ENCODE data around the gene DPYD.

DPYD gene

DNA sequence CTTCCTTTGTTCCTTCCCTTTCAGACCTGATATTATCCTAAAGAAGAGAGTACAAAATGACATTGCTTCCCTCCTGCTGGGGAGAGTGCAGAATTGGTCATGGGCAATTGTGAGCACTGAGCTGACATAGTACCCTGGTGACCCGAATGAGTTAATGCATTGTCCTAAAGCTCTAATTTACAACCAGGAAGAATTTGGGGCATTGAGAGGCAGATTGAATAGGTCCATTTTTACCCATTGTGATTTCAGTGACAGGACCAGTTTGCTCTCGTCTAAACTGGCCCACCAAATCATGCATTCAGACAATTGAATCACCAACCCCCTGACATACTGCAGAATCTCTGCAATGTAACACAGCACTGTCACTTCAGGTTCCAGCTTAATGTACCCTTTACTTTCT is 497.4 kb downstream of the DPYD start:
- TF ChIP-seq GATA1 (IDR thresholded peaks at IDR 0.05; ENCODE audit: low read depth, low read length): no peak
- no peak for DNase-seq

DNA sequence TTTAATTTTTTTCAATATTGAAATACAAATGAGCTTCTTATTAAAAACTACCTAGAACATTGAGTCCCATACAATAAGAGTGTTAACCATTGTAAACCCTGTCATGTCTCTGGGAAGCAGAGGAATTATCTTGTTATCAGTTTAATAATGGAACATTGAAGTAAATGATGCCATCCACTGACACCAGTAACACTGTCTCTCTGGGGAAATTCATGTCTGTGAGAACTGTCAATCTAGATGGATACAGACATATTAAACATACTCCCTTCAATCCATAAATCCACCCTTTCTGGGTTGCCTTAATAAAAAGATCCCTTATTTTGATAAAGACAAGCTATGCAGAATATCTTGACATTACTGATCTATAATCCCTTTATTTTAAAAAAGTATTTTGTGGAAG is 503.2 kb downstream of the DPYD start:
- no peak for TF ChIP-seq POLR2A (IDR thresholded peaks at IDR 0.05; ENCODE audit: low read length)
- TF ChIP-seq GATA1 (IDR thresholded peaks at IDR 0.05; ENCODE audit: low read depth, low read length): no peak
- no peak for DNase-seq

DNA sequence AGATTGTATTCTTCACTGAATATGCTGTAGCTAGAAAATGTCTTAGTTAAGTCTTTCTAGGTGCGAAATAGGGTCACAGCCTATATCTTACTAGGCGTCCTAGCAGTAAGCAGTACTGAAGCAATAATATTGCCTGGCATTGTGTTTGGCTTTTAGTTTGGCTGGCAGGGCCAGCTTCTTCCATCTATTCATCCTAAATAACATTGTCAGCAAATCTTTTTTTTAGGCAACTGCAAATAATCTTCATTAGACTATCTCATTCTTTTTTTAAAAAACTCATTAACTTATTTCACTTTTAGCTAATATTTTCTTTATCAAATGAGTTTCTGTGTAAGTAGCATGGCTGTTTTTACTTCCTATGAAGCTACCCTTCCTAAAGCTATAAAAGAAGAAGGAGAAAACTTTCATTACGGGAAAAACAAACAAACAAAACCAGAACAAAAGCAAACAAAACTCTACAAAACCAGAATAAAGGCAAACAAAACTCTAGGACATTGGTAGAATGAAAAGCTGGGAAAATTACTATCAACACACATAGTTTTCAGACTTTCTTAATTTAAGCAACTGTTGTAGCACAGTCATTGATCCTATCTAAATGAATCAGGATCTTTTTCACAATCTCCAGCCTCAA is 506.0 kb downstream of the DPYD start:
- TF ChIP-seq POLR2A (IDR thresholded peaks at IDR 0.05; ENCODE audit: low read length) (no peak), GATA1 (IDR thresholded peaks at IDR 0.05; ENCODE audit: low read depth, low read length) (no peak)

DNA sequence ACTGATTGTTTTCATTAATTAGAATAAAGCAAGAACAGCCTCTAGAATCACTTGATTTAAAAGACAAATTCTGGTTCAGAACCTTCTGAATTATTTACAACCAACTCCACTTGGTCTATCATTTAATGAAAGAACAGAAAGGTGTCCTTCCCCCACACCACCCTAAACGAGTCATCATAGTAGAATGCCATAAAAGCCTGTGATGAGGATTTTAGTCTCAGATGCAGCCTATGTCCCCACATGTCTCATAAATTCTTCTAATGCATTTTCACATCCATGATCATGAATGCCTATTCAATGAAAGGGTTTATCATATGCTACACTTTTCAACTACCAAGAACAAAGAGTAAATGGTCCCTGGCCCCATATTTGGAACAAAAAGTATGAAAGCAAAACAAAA is 508.1 kb downstream of the DPYD start:
- DNase-seq: no peak
- no peak for TF ChIP-seq GATA1 (IDR thresholded peaks at IDR 0.05; ENCODE audit: low read depth, low read length)
- TF ChIP-seq POLR2A (IDR thresholded peaks at IDR 0.05; ENCODE audit: low read length): no peak

More for the DNA sequence above, 506.0 kb downstream of the DPYD start:
- DNase-seq: no peak

DNA sequence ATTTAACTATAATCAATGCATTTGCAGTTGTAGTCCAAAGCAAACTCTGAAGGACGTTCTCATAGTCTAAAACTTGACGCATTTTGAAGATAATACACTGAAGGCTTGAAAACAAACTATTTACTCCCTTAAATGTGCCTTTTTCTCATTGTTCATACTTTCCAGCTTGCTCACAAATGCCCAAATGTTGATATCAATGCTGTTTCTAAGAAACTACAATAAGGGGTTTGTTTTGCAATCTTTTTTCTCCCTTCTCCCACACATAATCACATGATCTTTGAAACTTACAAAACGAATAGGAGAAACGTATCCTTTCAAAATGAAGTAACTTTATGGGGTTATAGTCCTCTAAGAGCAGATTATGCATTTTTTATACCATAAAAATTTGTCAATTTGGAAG is 508.7 kb downstream of the DPYD start:
- no peak for DNase-seq
- no peak for TF ChIP-seq POLR2A (IDR thresholded peaks at IDR 0.05; ENCODE audit: low read length)
- TF ChIP-seq GATA1 (IDR thresholded peaks at IDR 0.05; ENCODE audit: low read depth, low read length): no peak

DNA sequence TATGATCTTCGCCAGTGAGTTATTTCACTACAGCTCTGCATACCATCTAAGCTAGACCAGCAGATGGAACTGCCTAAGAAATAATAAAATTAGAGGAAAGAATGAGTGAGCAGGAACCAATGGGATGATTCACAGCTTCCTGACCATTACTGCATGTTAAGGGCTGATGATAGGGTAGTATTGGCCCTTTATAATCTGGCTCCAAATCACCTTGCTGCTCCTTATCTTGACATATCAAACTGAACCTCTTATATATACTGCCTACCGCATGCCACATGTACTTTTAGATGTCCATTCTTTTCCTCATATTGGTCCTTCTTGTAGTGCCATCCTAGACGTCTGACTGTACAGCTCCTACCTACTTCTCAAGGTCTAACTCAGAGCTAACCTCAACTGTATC is 524.4 kb downstream of the DPYD start:
- DNase-seq: no peak
- no peak for TF ChIP-seq POLR2A (IDR thresholded peaks at IDR 0.05; ENCODE audit: low read length)
- TF ChIP-seq GATA1 (IDR thresholded peaks at IDR 0.05; ENCODE audit: low read depth, low read length): no peak

DNA sequence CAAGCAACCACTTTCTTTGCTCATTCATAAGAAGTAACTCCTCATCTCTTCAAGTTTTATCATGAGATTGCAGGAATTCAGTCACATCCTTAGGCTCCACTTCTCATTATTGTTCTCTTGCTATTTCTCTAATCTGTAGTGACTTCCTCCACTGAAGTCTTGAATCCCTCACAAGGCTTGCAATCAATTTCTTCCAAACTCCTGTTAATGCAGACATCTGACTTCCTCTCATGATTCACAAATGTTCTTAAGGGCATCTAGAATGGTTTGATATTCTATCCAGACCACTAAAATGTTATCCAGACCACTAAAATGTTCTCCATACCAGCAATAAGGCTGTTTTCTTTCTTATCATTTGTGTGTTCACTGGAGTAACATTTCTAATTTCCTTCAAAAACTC is 528.1 kb downstream of the DPYD start:
- no peak for DNase-seq
- TF ChIP-seq GATA1 (IDR thresholded peaks at IDR 0.05; ENCODE audit: low read depth, low read length): no peak
- no peak for TF ChIP-seq POLR2A (IDR thresholded peaks at IDR 0.05; ENCODE audit: low read length)

DNA sequence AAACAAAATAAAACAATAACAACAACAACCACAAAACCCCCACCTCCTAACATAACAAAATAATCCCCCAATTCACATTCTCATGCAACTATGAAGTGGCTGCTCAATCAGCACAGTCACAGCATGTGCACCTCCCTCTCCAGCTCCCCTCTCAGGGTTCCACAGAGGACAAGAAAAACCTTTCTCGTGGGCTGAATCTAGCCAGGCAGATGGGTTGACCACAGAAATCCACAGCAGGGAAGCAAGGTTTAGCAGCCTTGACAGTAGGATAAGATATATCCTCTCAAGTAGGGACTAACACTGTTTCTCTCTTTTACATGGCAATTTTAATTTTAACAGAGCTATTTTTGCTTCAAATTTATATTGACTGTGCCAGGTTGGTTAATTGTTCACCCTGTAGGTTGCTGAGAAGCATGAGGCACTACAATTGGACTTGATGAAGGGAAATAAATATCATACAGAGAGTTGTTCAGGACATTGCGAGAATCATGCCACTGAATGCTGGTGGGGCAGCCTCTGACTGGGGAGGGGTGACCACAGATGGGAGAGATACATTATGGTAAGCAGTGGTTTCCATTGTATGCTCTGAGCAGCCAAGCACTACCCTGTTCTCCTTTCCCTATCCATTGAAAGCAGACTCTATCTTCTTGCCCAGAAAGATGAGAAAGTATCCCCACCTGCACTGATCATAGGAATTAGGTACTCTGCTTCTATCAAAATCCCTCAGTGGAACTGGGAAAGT is 535.1 kb downstream of the DPYD start:
- TF ChIP-seq POLR2A (IDR thresholded peaks at IDR 0.05; ENCODE audit: low read length) (no peak), GATA1 (IDR thresholded peaks at IDR 0.05; ENCODE audit: low read depth, low read length) (no peak)
- DNase-seq: no peak

DNA sequence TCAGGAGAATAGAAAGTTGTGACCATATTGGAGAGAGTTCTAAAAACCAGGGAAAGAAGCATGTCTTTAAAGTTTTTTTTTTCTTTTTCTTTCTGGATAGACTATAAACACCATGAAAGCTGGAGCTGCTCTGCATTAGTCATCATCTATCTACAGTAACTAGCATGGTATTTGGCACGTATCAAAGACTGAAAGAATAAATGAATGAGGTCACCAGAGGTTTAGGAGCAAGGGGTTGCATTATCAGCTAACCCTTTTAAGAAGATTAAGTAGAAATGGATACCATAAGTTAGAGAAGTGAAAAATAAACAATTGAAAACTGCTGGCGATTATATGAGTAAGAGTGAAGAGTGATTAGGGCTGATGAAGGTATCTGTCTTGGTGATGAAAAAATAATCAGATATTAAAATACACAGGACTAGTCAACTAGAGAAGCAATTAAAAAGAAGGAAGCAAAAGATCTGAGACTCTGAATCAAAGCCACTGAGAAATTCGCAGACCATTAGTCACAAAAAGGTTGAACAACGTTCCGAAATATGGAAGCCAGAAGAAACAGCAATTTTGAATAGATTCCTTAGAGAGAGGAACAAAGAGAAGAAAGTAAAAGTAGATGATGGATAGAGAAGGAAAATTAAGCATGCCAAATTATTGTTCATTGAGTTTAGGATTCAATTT is 536.4 kb downstream of the DPYD start:
- TF ChIP-seq GATA1 (IDR thresholded peaks at IDR 0.05; ENCODE audit: low read depth, low read length) (no peak), POLR2A (IDR thresholded peaks at IDR 0.05; ENCODE audit: low read length) (no peak)
- no peak for DNase-seq

DNA sequence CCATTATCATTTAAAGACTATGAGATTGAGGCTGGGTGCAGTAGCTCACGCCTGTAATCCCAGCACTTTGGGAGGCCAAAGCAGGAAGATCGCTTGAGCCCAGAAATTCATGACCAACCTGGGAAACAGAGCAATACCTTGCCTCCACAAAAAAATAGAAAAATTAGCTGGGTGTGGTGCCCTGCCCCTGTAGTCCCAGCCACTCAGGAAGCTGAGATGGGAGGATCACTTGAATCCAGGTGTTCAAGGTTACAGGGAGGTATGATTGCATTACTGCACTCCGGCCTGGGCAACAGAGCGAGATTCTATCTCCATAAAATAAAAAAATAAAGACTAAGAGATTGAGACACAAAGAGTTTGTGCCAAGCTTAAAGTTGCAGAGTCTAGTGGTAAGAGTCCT is 537.0 kb downstream of the DPYD start:
- no peak for TF ChIP-seq GATA1 (IDR thresholded peaks at IDR 0.05; ENCODE audit: low read depth, low read length)
- TF ChIP-seq POLR2A (IDR thresholded peaks at IDR 0.05; ENCODE audit: low read length): no peak
- no peak for DNase-seq

DNA sequence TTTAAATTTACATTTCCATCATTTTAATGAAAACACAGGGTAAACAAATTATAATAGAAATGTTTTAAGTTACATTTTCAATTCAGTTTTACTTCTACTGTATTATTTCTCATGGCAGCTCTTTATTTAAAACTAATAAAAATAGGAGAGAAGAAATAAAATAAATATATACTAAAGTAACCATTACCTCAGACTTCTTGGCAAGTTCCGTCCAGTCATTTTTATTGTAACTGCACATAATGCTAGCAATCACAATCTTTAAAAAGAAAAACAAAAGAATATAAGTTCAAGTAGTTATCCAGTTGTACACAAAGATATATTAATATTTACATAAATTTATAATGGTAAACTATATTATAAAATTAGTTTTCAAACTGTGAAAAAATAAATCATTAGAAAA is 538.6 kb downstream of the DPYD start:
- DNase-seq: no peak
- TF ChIP-seq POLR2A (IDR thresholded peaks at IDR 0.05; ENCODE audit: low read length) (no peak), GATA1 (IDR thresholded peaks at IDR 0.05; ENCODE audit: low read depth, low read length) (no peak)

DNA sequence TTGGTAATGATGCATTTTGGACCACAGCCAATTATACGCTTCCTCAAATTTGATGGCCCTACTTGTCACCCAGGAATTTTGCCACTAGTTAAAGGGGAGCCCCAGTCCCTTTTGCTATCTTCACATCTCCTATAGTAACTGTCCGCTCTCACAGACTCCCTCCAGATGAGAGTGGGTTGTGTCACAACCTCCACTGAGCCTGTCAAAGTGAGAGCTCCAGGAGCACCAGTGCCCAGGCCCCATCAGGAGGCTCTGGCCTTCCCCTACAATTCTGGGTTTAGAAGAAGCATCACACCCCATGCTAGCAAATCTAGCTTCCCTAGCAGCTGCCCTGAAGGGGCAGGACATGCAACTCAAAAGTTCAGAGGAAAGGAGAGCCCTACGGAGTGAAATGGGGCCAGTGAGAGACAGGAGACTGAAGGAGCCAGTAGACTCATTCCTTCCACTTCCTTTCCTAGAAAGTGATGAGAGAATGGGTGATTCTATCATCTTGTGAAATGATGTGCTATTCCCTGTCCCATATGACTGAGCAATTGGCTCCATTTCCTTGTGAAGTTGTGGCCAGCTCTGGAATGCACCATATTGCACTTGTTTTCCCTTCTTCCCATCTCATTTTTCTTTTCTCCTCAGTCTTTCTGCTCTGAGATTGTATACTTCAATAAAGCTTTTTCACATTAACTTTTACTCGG is 541.3 kb downstream of the DPYD start:
- DNase-seq: no peak

DNA sequence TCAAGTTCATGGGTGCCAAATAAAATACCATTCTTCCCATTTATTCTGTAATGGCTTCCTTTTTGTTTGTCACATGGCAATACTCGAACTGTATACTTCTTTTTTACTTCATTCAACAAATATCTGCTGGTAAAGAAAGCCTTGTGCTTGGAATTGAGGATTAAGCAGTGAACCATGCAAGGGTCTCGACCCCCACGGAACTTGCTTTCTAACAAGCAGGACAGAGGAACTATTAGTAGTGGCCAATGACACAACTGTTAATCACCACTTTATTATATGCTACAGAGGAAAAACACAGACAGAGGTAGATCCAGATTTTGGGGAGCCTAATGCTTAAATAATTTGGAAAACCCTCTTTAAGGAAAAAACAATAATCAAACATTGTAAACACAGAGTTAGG is 542.2 kb downstream of the DPYD start:
- no peak for DNase-seq
- TF ChIP-seq GATA1 (IDR thresholded peaks at IDR 0.05; ENCODE audit: low read depth, low read length) (no peak), POLR2A (IDR thresholded peaks at IDR 0.05; ENCODE audit: low read length) (no peak)

More for the DNA sequence above, 541.3 kb downstream of the DPYD start:
- TF ChIP-seq POLR2A (IDR thresholded peaks at IDR 0.05; ENCODE audit: low read length): no peak
- TF ChIP-seq GATA1 (IDR thresholded peaks at IDR 0.05; ENCODE audit: low read depth, low read length): no peak

DNA sequence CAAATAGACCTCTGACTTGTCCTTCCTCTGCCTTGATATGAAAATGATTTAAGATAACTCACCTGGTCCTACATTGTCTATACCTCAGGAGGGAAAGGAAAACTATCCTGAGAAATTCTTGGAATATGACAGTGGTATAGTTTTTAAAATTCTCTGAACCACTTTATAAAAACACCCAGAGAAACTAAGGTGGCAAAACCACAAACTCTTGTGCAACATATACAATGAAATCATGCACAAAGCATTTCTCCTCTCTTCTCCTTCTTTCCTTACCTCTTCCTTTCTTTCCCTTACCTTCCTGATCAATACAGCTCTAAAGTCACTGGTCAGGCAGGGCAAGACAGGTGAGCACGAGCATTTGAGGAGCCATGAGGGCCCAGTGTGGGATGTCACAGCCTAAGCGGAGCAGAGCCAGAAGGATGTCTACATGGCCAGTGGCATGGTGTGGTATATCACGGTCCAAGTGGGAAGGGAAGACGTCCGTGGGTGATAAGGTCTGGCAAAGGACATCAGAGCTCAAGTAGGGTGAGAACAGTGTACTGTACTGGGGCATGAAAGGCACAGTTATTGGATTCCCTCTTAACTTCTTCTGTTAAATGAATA is 543.3 kb downstream of the DPYD start:
- TF ChIP-seq POLR2A (IDR thresholded peaks at IDR 0.05; ENCODE audit: low read length) (no peak), GATA1 (IDR thresholded peaks at IDR 0.05; ENCODE audit: low read depth, low read length) (no peak)
- no peak for DNase-seq
